BLaER1 treated with 17β-estradiol and CSF1 and Interleukin-3, amounts not matched to agents 10 nM and 100 nM (cell line): ENCODE results near the gene KCNS1.

Experiments
- H3K27ac ChIP-seq, 11 experiments: shearing (Covaris generic); formaldehyde crosslinking; 2 replicates each; pipeline ENCODE4 v1.8.1; 2022
- H3K27me3 ChIP-seq, 11 experiments: shearing (Covaris generic); formaldehyde crosslinking; 2 replicates each; pipeline ENCODE4 v1.8.1; 2022
- H3K36me3 ChIP-seq, 11 experiments: shearing (Covaris generic); formaldehyde crosslinking; 2 replicates each; pipeline ENCODE4 v1.8.1; 2022
- H3K4me1 ChIP-seq, 10 experiments: shearing (Covaris generic); formaldehyde crosslinking; 2 replicates each; pipeline ENCODE4 v1.8.1; 2022
- H3K4me2 ChIP-seq, 11 experiments: shearing (Covaris generic); formaldehyde crosslinking; 2 replicates each; pipeline ENCODE4 v1.8.1; 2022
- H3K4me3 ChIP-seq, 10 experiments: shearing (Covaris generic); formaldehyde crosslinking; 2 replicates each; pipeline ENCODE4 v1.8.1; 2022
- H3K9ac ChIP-seq, 11 experiments: shearing (Covaris generic); formaldehyde crosslinking; 2 replicates each; pipeline ENCODE4 v1.8.1; 2022
- H3K9me3 ChIP-seq, 11 experiments: shearing (Covaris generic); formaldehyde crosslinking; replicated peaks in 1 of 11; 2 replicates each; pipeline ENCODE4 v1.8.1; 2022
- H4K20me1 ChIP-seq, 11 experiments: shearing (Covaris generic); formaldehyde crosslinking; 2 replicates each; pipeline ENCODE4 v1.8.1; 2022
- Cebpa-rat ChIP-seq, 11 experiments: shearing (Covaris generic); IDR thresholded peaks; 2 replicates each; pipeline ENCODE4 v1.8.1; 2022

The KCNS1 gene

DNA sequence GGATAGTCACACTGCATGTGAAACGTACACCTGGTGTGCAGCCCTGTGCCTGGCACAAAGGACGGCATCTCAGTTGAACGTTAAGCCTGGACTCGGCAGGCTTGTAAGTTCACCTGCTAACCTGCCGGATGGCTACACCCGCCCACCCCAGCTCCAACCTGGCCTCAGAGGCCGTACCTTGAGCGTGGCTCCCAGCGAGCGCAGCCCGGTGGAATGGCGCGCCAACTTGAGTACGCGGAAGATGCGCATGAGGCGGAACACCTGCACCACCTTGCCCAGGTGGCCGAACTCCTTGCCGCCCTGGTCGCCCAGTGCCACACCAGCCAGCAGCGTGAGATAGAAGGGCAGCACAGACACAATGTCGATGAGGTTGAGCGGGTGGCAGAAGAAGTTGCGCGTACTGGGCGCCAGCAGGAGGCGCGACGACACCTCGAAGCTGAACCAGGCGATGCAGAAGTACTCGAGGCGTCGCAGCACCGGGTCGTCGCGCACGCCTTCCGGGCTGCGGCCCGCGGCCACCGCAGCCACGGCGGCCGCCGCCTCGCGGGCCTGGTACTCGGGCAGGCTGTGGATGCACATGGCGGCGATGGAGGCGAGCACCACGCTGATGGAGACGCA lies 3.3 kb downstream of the KCNS1 start:
- no peak for TF ChIP-seq Cebpa-rat (IDR thresholded peaks at IDR 0.05)
- Histone ChIP-seq H4K20me1 (peaks cover 0 to 19% (median 0%) of the 10 kb centered on the region in 11 experiments; a peak in 3 of 22 replicates), H3K27ac (no peak overlapping the region), H3K4me1 (peaks cover 0 to 12% (median 8%) of the 10 kb centered on the region in 10 experiments; a peak in 14 of 20 replicates), H3K4me2 (no peak overlapping the region), H3K4me3 (no peak overlapping the region), H3K9ac (no peak overlapping the region), H3K9me3 (no peaks in the 10 kb centered on the region), H3K27me3 (peaks cover 25 to 33% (median 30%) of the 10 kb centered on the region in 11 experiments), H3K36me3 (no peaks in the 10 kb centered on the region)

DNA sequence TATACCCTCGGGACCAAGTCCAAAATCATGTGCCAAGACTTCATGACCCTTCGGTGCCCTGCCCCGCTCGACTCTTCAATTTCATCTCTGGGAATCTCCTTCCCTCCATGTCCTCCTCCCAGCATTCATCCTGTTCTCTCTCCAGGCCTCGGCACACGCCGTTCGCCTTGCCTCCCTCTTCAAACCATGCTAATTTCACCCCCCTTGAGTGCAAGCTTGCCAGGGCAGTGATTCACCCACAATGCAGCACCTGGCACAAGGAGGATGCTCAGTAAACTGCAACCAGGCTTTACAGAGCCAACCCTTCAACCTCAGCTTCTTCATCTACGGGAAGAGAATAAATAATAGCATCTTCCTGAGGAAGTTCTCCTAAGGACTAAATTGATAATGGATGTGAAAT lies 4.1 kb downstream of the KCNS1 start:
- H3K4me3 ChIP-seq = no peak overlapping the region
- peaks cover 4 to 15% (median 8%) of the 10 kb centered on the region in 10 experiments; a peak in 15 of 20 replicates for H3K4me1 ChIP-seq
- H3K4me2 ChIP-seq = no peak overlapping the region
- H3K27ac ChIP-seq = no peak overlapping the region
- no peaks in the 10 kb centered on the region for H3K9me3 ChIP-seq
- no peak overlapping the region for H3K9ac ChIP-seq
- no peaks in the 10 kb centered on the region for H3K36me3 ChIP-seq
- peaks cover 0 to 19% (median 0%) of the 10 kb centered on the region in 11 experiments; a peak in 3 of 22 replicates for H4K20me1 ChIP-seq
- peaks cover 24 to 30% (median 27%) of the 10 kb centered on the region in 11 experiments for H3K27me3 ChIP-seq
- TF ChIP-seq Cebpa-rat (IDR thresholded peaks at IDR 0.05) = no peak

DNA sequence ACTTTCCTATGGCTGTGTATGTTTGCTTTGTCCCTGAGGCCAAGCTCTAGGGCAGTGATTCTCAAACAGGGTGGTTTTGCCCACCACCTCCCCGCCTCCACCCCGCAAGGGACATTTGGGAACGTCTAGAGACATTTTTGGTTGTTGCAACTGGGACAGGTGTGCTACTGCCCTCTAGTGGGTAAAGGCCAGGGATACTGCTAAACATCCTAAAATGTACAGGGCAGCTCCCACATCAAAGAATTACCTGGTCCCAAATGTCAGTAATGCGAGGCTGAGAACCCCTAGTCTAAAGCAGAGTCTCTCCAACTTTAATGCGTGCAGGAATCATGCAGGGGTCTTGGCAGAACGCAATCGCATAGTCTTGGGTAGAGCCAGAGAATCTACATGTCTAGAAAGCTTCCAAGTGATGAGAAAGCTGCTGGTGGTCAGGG lies 5.1 kb downstream of the KCNS1 start:
- Histone ChIP-seq H3K4me2 (no peak overlapping the region), H4K20me1 (peaks cover 0 to 12% (median 0%) of the 10 kb centered on the region in 11 experiments; a peak in 2 of 22 replicates), H3K4me3 (no peak overlapping the region), H3K27me3 (peaks cover 15 to 21% (median 18%) of the 10 kb centered on the region in 11 experiments), H3K36me3 (no peaks in the 10 kb centered on the region), H3K9ac (no peak overlapping the region), H3K4me1 (peaks cover 4 to 19% (median 13%) of the 10 kb centered on the region in 10 experiments; a peak in 17 of 20 replicates), H3K27ac (no peak overlapping the region), H3K9me3 (no peaks in the 10 kb centered on the region)
- TF ChIP-seq Cebpa-rat (IDR thresholded peaks at IDR 0.05) = no peak

DNA sequence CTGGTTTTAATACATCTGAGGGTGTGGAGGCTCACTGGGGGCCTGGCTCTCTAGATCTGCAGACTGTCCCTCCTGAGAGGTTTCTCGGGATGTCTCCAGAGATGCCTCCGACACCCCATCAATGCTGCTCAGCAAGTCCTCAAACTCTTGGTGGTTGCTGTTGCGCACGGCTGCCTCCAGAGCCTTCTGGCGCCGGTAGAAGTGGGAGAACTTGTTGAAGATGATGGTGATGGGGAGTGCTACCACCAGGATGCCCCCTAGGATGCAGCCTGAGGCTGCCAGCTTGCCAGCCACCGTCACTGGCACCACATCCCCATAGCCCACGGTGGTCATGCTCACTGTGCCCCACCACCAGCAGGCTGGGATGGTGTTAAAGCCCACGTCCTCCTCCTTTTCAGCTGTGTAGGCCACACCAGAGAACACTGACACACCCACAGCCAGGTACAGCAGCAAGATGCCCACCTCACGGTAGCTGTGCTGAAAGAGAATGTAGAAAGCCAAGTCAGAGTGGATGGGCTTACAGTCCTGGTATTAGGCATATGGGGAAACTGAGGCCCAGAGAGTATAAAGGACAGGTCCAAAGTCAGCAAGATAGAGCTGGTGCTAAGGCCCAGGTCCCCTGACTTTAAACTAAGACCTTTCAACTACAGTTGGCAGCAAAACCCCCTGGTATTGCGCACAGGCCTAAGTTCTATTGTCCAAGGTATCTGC lies 5.9 kb downstream of the KCNS1 start:
- Histone ChIP-seq H3K9ac (no peak overlapping the region), H3K9me3 (no peaks in the 10 kb centered on the region), H3K27ac (no peak overlapping the region), H3K36me3 (peaks cover 0 to 1% (median 0%) of the 10 kb centered on the region in 11 experiments; a peak in 1 of 22 replicates), H3K4me1 (peaks cover 0 to 17% (median 12%) of the 10 kb centered on the region in 10 experiments; a peak in 13 of 20 replicates), H3K4me3 (no peak overlapping the region), H3K27me3 (peaks cover 7 to 13% (median 10%) of the 10 kb centered on the region in 11 experiments), H4K20me1 (peaks cover 0 to 12% (median 0%) of the 10 kb centered on the region in 11 experiments; a peak in 2 of 22 replicates), H3K4me2 (no peak overlapping the region)
- no peak for TF ChIP-seq Cebpa-rat (IDR thresholded peaks at IDR 0.05)

DNA sequence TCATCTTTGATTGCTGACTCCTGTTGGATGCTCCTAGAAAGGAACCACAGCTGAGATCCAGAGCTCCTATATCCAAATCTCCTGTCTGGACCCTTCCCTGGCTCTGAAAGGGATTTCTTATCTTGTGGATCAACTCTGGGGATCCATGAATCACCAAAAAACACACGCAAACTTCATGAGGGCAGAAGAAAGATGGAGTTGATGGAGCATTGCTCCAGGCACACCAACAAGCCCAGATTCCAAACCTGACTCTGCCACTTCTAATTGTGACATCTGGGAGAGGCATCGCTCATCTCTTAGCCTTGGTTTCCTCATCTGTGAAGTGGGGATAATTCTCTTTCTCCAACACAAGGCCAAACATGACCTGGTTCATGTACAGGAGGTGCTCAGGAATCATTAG lies 6.7 kb downstream of the KCNS1 start:
- no peaks in the 10 kb centered on the region for H3K9me3 ChIP-seq
- no peak overlapping the region for H3K9ac ChIP-seq
- H3K4me3 ChIP-seq = no peak overlapping the region
- H3K4me2 ChIP-seq = no peak overlapping the region
- H3K27ac ChIP-seq = no peak overlapping the region
- peaks cover 0 to 17% (median 12%) of the 10 kb centered on the region in 10 experiments; a peak in 13 of 20 replicates for H3K4me1 ChIP-seq
- peaks cover 0 to 5% (median 1%) of the 10 kb centered on the region in 11 experiments; a peak in 7 of 22 replicates for H3K27me3 ChIP-seq
- H3K36me3 ChIP-seq = peaks cover 0 to 5% (median 0%) of the 10 kb centered on the region in 11 experiments; a peak in 2 of 22 replicates
- H4K20me1 ChIP-seq = peaks cover 0 to 12% (median 0%) of the 10 kb centered on the region in 11 experiments; a peak in 2 of 22 replicates
- TF ChIP-seq Cebpa-rat (IDR thresholded peaks at IDR 0.05) = no peak

DNA sequence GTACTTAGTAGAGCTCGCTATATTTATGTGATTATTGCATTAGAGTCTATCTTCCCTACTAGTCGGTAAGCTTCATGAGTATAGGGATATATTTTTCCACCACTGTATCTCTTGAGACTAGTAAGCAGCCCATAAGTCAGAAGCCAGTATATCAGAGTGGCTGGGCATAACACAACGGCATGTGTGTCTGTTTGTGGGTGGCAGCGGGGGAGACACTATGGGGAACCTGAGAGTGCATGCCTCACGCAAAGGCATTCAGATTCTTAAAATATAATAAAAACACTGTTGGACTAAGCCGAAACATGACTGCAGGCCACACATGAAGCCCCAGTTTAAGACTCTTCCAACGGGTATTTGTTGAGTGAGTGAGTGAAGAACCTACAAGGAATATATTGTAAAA lies 8.0 kb downstream of the KCNS1 start:
- H3K4me2 ChIP-seq = no peak overlapping the region
- no peak overlapping the region for H3K9ac ChIP-seq
- peaks cover 0 to 17% (median 12%) of the 10 kb centered on the region in 10 experiments; a peak in 13 of 20 replicates for H3K4me1 ChIP-seq
- H3K27ac ChIP-seq = no peak overlapping the region
- H3K9me3 ChIP-seq = no peaks in the 10 kb centered on the region
- peaks cover 0 to 5% (median 0%) of the 10 kb centered on the region in 11 experiments; a peak in 2 of 22 replicates for H3K36me3 ChIP-seq
- TF ChIP-seq Cebpa-rat (IDR thresholded peaks at IDR 0.05) = no peak
- no peaks in the 10 kb centered on the region for H3K27me3 ChIP-seq
- H4K20me1 ChIP-seq = peaks cover 0 to 5% (median 0%) of the 10 kb centered on the region in 11 experiments; a peak in 2 of 22 replicates
- H3K4me3 ChIP-seq = no peak overlapping the region

DNA sequence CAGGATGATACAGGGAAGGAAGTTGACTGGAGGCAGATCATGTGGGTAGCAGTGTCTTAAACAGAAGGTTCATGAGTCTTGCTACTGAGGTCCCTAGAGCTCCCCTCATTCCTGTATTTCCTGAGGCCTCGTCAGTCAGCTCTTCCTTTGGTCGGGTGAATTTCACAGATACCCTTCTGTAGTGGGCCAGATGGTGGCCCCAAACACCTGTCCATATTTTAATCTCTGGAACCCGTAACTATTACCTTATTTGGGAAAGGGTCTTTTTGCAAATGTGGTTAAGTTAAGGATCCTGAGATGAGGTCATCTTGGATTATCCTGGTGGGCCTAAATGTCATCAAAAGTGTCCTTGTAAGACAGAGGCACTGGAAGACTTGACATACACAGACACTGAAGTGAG lies 9.6 kb downstream of the KCNS1 start:
- H3K36me3 ChIP-seq = peaks cover 0 to 10% (median 2%) of the 10 kb centered on the region in 11 experiments; a peak in 7 of 22 replicates
- peaks cover 7 to 17% (median 13%) of the 10 kb centered on the region in 10 experiments; a peak in 17 of 20 replicates for H3K4me1 ChIP-seq
- H3K9ac ChIP-seq = no peak overlapping the region
- peaks cover 0 to 4% (median 0%) of the 10 kb centered on the region in 11 experiments; a peak in 1 of 22 replicates for H4K20me1 ChIP-seq
- H3K27ac ChIP-seq = no peak overlapping the region
- H3K4me2 ChIP-seq = peak overlapping the region in 9 of 11 experiments; percentile 15 to 61 (median 42); a peak in 15 of 22 replicates
- no peaks in the 10 kb centered on the region for H3K27me3 ChIP-seq
- H3K4me3 ChIP-seq = no peak overlapping the region
- H3K9me3 ChIP-seq = no peaks in the 10 kb centered on the region
- TF ChIP-seq Cebpa-rat (IDR thresholded peaks at IDR 0.05) = no peak

DNA sequence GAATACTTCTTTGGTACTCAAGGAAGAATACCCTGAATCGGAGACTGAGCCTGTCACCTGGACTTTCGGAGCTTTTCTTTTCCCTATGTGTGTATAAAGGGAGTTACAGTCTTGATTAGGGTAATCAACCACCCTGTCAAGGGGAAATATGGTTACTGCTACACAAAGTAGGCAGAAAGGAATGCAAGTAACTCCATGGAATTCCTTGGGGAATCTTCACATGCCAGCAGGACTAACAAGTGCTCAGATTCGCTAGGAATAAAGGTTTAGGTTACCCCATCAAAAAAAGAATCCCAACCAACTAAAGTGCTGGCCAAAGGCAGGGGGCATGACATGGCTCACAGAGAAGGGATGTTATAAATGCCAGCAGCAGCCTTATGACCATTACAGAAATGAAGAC lies 10.4 kb downstream of the KCNS1 start:
- H3K27me3 ChIP-seq = no peaks in the 10 kb centered on the region
- H4K20me1 ChIP-seq = no peaks in the 10 kb centered on the region; a peak in 1 of 22 replicates
- H3K36me3 ChIP-seq = peaks cover 0 to 17% (median 7%) of the 10 kb centered on the region in 11 experiments; a peak in 9 of 22 replicates
- H3K4me2 ChIP-seq = 0 out of 22 replicates have a peak overlapping the region, but pooled peaks of 1 of the 11 experiments have one; percentile 30
- H3K4me3 ChIP-seq = no peak overlapping the region
- no peak for TF ChIP-seq Cebpa-rat (IDR thresholded peaks at IDR 0.05)
- no peak overlapping the region for H3K9ac ChIP-seq
- no peak overlapping the region for H3K27ac ChIP-seq
- 0 out of 22 replicates have a peak, but pooled peaks cover 0 to 5% (median 0%) of the 10 kb centered on the region in 11 experiments for H3K9me3 ChIP-seq
- H3K4me1 ChIP-seq = peaks cover 7 to 22% (median 17%) of the 10 kb centered on the region in 10 experiments; a peak in 17 of 20 replicates

DNA sequence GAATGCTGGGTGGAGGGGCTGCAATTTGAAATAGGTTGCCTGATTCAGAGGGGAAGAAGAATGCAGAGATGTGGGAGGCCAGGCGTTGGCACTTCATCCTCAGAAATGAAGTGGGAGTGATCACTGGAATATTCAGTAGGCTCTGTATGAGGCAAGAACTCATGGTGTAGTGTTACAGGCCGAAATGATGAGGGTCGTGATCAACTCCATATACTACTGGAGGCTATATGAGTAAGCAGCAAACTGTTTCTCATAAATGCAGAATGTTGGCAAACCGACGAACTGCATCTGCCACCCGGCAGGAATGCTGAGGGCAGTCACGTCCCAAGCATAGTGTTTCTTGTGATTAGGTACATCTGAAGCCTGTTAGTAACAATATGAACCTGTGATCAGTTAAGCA lies 12.7 kb downstream of the KCNS1 start:
- peaks cover 7 to 27% (median 22%) of the 10 kb centered on the region in 10 experiments; a peak in 17 of 20 replicates for H3K4me1 ChIP-seq
- no peak overlapping the region for H3K9ac ChIP-seq
- no peak overlapping the region for H3K4me2 ChIP-seq
- no peak overlapping the region for H3K27ac ChIP-seq
- no peak for TF ChIP-seq Cebpa-rat (IDR thresholded peaks at IDR 0.05)
- H3K36me3 ChIP-seq = peaks cover 0 to 27% (median 7%) of the 10 kb centered on the region in 11 experiments; a peak in 11 of 22 replicates
- H3K27me3 ChIP-seq = no peaks in the 10 kb centered on the region
- no peaks in the 10 kb centered on the region for H4K20me1 ChIP-seq
- H3K4me3 ChIP-seq = no peak overlapping the region
- 0 out of 22 replicates have a peak, but pooled peaks cover 0 to 5% (median 0%) of the 10 kb centered on the region in 11 experiments for H3K9me3 ChIP-seq
